ENCODE data around the gene SCMH1. TPM values are rescaled to one million over a fixed set of nuclear protein-coding genes. Genes with fewer than 3 reads are reported as not detected.

SCMH1 gene
- total and polyA plus RNA-seq, 11 donors = 36.0 to 56.2 (median 43.0) TPM

DNA sequence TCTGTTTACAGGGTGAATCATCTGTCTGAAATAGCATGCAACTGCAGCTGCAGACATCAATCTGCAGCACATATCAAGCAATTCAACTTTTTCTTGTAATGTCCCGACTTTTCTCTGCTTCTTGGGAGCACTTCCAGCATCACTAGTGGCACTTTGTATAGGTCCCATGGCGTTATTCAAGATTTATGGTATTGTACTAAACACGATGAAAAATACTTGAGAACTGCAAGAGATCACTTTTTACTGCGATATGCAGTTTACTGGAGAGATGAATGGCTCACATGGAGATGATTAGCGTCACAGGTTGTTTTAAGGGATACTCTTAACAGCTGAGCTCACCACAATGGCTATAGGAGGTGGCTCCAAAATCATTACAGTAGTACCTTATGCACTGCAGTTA, 7.2 kb upstream of the SCMH1 start:
- Histone ChIP-seq H3K36me3 (no peaks in the 10 kb centered on the region), H3K4me3 (no peak overlapping the region), H3K27ac (no peak overlapping the region), H3K9me3 (peaks cover 0 to 9% (median 0%) of the 10 kb centered on the region in 12 donors), H3K4me1 (peaks cover 0 to 2% (median 0%) of the 10 kb centered on the region in 12 donors), H3K27me3 (peaks cover 0 to 4% (median 0%) of the 10 kb centered on the region in 9 donors)
- intact Hi-C loops (cut with DNase I) = loop anchor here in 2 of 10 donors (10.0 kb wide), 2 partner anchors 205 to 225 kb away; partner anchors contain the start of gene SLFNL1 (in 1 of the 2)
- WGBS, 4 donors = 87 to 90% (median 88%) methylated on average over 5 of the region's 5 CpGs
- ATAC-seq = no peak
- TF ChIP-seq POLR2A (IDR thresholded peaks at IDR 0.05) = no peak
- TF ChIP-seq, protein P1, sequence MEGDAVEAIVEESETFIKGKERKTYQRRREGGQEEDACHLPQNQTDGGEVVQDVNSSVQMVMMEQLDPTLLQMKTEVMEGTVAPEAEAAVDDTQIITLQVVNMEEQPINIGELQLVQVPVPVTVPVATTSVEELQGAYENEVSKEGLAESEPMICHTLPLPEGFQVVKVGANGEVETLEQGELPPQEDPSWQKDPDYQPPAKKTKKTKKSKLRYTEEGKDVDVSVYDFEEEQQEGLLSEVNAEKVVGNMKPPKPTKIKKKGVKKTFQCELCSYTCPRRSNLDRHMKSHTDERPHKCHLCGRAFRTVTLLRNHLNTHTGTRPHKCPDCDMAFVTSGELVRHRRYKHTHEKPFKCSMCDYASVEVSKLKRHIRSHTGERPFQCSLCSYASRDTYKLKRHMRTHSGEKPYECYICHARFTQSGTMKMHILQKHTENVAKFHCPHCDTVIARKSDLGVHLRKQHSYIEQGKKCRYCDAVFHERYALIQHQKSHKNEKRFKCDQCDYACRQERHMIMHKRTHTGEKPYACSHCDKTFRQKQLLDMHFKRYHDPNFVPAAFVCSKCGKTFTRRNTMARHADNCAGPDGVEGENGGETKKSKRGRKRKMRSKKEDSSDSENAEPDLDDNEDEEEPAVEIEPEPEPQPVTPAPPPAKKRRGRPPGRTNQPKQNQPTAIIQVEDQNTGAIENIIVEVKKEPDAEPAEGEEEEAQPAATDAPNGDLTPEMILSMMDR (IDR thresholded peaks at IDR 0.05) = no peak
- DNase-seq = no peak

DNA sequence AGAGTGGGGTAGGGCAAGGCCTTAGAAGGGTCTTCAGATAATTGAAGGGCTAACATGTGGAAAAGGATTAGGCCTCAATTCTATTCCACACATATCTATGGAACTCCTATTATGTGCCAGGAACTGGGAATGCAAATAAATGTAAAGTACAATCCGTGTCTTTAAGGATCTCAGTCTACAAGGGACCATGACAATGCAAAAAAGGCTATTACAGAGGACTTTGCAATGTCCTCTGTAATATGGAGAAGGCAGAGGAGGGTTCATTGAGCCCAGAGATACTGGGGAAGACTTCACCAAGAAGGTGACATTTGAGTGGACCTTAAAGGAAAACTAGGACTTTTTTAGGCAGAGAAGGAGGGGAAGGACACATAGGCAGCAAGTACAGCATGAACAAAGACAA, 4.5 kb upstream of the SCMH1 start:
- H3K27ac ChIP-seq = no peak overlapping the region
- no peaks in the 10 kb centered on the region for H3K36me3 ChIP-seq
- DNase-seq (no peak), ATAC-seq (no peak)
- no peak overlapping the region for H3K4me3 ChIP-seq
- WGBS, 4 donors = 87 to 96% (median 93%) methylated on average over 1 of the region's 1 CpG
- H3K9me3 ChIP-seq = peaks cover 0 to 1% (median 0%) of the 10 kb centered on the region in 12 donors
- intact Hi-C loops (cut with DNase I) = loop anchor here in 2 of 10 donors (10.0 kb wide), 2 partner anchors 202 to 222 kb away; partner anchors contain the start of gene SLFNL1 (in 1 of the 2)
- H3K27me3 ChIP-seq = no peaks in the 10 kb centered on the region
- peaks cover 0 to 11% (median 6%) of the 10 kb centered on the region in 12 donors for H3K4me1 ChIP-seq
- no peak for TF ChIP-seq POLR2A (IDR thresholded peaks at IDR 0.05)
- TF ChIP-seq, protein P1 (IDR thresholded peaks at IDR 0.05) = no peak

DNA sequence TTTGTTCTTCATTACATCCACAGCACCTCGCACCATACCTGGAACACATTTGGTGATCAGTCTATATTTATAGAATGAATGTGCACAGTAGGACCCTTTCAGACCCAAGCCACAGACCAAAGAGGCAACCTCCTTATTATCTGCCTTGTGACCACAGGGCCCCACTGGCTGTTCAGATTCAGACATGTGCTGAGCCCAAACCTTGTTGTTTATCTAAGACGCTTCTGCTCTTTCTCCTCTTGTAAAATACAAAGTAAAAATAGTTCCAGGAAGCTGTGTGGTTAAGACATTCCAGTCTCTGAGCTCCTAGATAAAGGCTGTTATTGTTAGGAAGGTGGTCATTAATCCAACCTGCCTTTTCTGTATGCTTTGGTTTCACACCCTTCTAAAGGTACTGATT, 3.6 kb upstream of the SCMH1 start:
- DNase-seq (no peak), ATAC-seq (no peak)
- H3K4me1 ChIP-seq = peaks cover 0 to 16% (median 9%) of the 10 kb centered on the region in 12 donors
- intact Hi-C loops (cut with DNase I) = loop anchor here in 2 of 10 donors (10.0 kb wide), 2 partner anchors 201 to 221 kb away; partner anchors contain the start of gene SLFNL1 (in 1 of the 2)
- no peak for TF ChIP-seq POLR2A (IDR thresholded peaks at IDR 0.05)
- TF ChIP-seq, protein P1 (IDR thresholded peaks at IDR 0.05) = no peak
- peak overlapping the region in 1 of 12 donors; percentile 39 for H3K27ac ChIP-seq
- 60 to 73% (median 69%) methylated on average over 2 of the region's 2 CpGs for WGBS, 4 donors
- no peaks in the 10 kb centered on the region for H3K9me3 ChIP-seq
- no peak overlapping the region for H3K4me3 ChIP-seq
- no peaks in the 10 kb centered on the region for H3K36me3 ChIP-seq
- no peaks in the 10 kb centered on the region for H3K27me3 ChIP-seq

GRCh38 chr1:41243079-41243385, 926 bp upstream of the SCMH1 start:
- Histone ChIP-seq H3K4me3 (peak overlapping the region in 6 of 12 donors; percentile 70 to 96 (median 90)), H3K4me1 (peaks cover 0 to 42% (median 19%) of the 10 kb centered on the region in 12 donors), H3K27ac (peak overlapping the region in 2 of 12 donors; percentile 94 to 99), H3K9me3 (no peaks in the 10 kb centered on the region), H3K36me3 (no peaks in the 10 kb centered on the region), H3K27me3 (no peaks in the 10 kb centered on the region)
- 84 to 91% (median 88%) methylated on average over 3 of the region's 3 CpGs for WGBS, 4 donors
- no peak for TF ChIP-seq POLR2A (IDR thresholded peaks at IDR 0.05)
- TF ChIP-seq, protein P1 (IDR thresholded peaks at IDR 0.05) = no peak
- DNase-seq = no peak
- ATAC-seq = no peak
- intact Hi-C loops (cut with DNase I) = loop anchor here in 3 of 10 donors (5.0 to 10.0 kb wide), 3 partner anchors 136 to 218 kb away; partner anchors contain the start of gene SLFNL1 (in 1 of the 3)
